Choroid plexus epithelial cell (primary cell): ENCODE data around the gene CLEC12A.
"Not testable (repeated sequence)": the region's sequence is repeated elsewhere in the genome, so short reads cannot be mapped to it uniquely, and the experiment has no call there.

ENCODE experiments used
- DNase-seq: peaks from one replicate; pipeline ENCODE4 v3.0.0-alpha.2; 2010; ENCODE audit warnings: low read depth
- H3K4me3 ChIP-seq: 2 replicates; pipeline ENCODE4 v1.5.1; 2011; ENCODE audit warnings: low read depth, mild to moderate bottlenecking, control low read depth, low read length, moderate library complexity
- CTCF ChIP-seq: conservative IDR thresholded peaks from 2 replicates; pipeline ENCODE4 v1.5.1; 2011; ENCODE audit warnings: low read depth, mild to moderate bottlenecking, control low read depth, inconsistent platforms, low read length, moderate library complexity

Gene CLEC12A

DNA sequence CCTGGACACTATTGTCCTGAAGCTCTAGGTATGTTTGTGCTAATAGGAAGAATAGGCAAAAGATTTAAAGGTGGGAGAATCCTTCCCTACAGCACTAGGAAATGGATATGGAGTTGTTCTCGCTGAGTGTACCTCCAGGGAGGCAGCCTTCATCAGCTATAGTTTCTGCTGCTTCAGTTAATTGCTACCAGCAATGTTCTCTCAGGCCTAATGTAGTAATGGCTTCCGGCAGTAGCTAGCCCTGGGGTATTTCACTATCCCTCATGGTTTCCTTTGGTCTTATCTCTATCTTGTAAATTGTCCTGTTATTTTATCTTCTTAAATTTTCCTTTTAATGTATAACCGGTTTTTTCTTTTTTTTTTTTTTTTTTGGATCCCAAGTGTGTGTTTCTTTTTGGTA is 9.3 kb upstream of the CLEC12A start:
- H3K4me3 ChIP-seq, result no peak overlapping the region
- no peak for DNase-seq
- no peak for TF ChIP-seq CTCF

DNA sequence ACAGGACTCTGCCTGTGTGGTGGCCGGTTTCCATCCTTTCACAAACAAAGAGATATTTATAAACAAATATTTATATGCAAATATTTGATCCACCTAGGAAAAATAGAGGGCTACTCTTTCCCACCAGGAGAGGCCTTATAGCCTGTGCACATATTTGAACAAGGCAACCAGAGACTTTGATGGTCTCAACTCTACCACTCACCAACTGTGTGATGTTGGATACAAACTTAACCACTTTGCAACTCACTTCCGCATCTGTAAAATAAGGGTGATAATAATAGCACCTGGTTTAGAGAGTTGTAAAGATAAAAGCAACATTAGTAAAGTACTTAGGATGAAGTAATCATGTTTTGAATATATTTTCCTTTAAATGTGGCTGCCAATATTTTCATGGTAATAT is 1.5 kb upstream of the CLEC12A start:
- no peak overlapping the region for H3K4me3 ChIP-seq
- DNase-seq, result no peak
- no peak for TF ChIP-seq CTCF

GRCh38 chr12:9973949-9974348 is 2.7 kb downstream of the CLEC12A start:
- no peak for DNase-seq
- no peak for TF ChIP-seq CTCF
- no peak overlapping the region for H3K4me3 ChIP-seq

- DNase-seq, H3K4me3 ChIP-seq: not testable (repeated sequence)
Observed at GRCh38 chr12:9974731-9975130, 3.5 kb downstream of the CLEC12A start.

- no peak overlapping the region for H3K4me3 ChIP-seq
Observed at GRCh38 chr12:9975614-9976013, 4.4 kb downstream of the CLEC12A start.

GRCh38 chr12:9976626-9977025 is 5.4 kb downstream of the CLEC12A start:
- DNase-seq, result not testable (repeated sequence)

More at GRCh38 chr12:9975614-9976013, 4.4 kb downstream of the CLEC12A start:
- no peak for TF ChIP-seq CTCF
- DNase-seq, result no peak

GRCh38 chr12:9977916-9978315 is 6.7 kb downstream of the CLEC12A start:
- peak; percentile 4 for DNase-seq
- TF ChIP-seq CTCF, result no peak
- no peak overlapping the region for H3K4me3 ChIP-seq

More at GRCh38 chr12:9976626-9977025, 5.4 kb downstream of the CLEC12A start:
- H3K4me3 ChIP-seq, result not testable (repeated sequence)

DNA sequence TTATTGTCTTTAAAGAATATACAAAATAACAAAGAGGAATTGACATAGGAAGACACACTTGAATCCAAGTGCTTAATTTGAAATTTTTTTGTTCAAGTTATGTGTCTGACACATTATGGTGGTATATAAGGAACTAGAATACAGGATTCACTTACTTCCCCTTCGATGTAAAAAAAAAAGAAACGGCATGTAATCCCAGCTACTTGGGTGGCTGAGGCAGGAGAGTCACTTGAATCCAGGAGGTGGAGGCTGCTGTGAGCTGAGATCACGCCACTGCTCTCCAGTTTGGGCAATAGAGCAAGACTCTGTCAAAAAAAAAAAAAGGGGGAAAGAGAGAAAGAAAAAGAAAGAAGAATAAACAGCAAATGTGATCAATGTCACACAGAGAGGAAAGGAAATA is 8.9 kb downstream of the CLEC12A start:
- H3K4me3 ChIP-seq, result no peak overlapping the region
- no peak for DNase-seq
- TF ChIP-seq CTCF, result no peak
